Transverse colon (tissue), 4 donors: ENCODE results near the gene STAG1. TPM values are rescaled to one million over a fixed set of nuclear protein-coding genes. Genes with fewer than 3 reads are reported as not detected.
"Not testable (repeated sequence)": the region's sequence is repeated elsewhere in the genome, so short reads cannot be mapped to it uniquely, and the experiment has no call there.

Source experiments
- DNase-seq: peaks from one replicate; pipeline ENCODE4 v3.0.0-alpha.2; 2019
- H3K27ac ChIP-seq, 4 donors: fragments of 200-600 bp; sonication (generic); 2 replicates each; pipeline ENCODE4 v1.5.1; 2016 to 2018; ENCODE audit warnings: inconsistent platforms in 4 of 4
- H3K27me3 ChIP-seq: fragments of 200-600 bp; sonication (generic); 2 replicates; pipeline ENCODE4 v1.5.1; 2017; ENCODE audit warnings: inconsistent platforms
- H3K36me3 ChIP-seq, 4 donors: fragments of 200-600 bp; sonication (generic); 2 replicates each; pipeline ENCODE4 v1.5.1; 2017 to 2019; ENCODE audit warnings: inconsistent platforms in 4 of 4
- H3K4me1 ChIP-seq, 4 donors: fragments of 200-600 bp; sonication (generic); 2 replicates each; pipeline ENCODE4 v1.5.1; 2017 to 2020; ENCODE audit warnings: inconsistent platforms in 4 of 4
- H3K4me3 ChIP-seq, 4 donors: fragments of 200-600 bp; sonication (generic); 1 replicate in 1 of 4; 2 replicates in 3 of 4; pipeline versions ENCODE4 v1.5.1 to v1.6.1; 2017 to 2019; ENCODE audit warnings: inconsistent platforms in 4 of 4
- H3K9me3 ChIP-seq, 2 donors: fragments of 200-600 bp; sonication (generic); 2 replicates each; pipeline ENCODE4 v1.5.1; 2017 to 2019; ENCODE audit warnings: inconsistent platforms in 2 of 2
- CTCF ChIP-seq, 5 experiments: fragments of 200-600 bp in 3 of 5; fragments of 450-650 bp in 2 of 5; sonication (generic) in 3 of 5; IDR thresholded peaks; 1 replicate in 2 of 5; 2 replicates in 3 of 5; pipeline ENCODE4 v1.5.1; 2016 to 2017; ENCODE audit warnings: antibody characterized with exemption in 5 of 5, inconsistent platforms in 3 of 5, mild to moderate bottlenecking in 2 of 5, moderate library complexity in 1 of 5
- EP300 ChIP-seq: sonication (generic); formaldehyde crosslinking; IDR thresholded peaks from one replicate; pipeline ENCODE4 v1.6.1; 2017; ENCODE audit warnings: antibody characterized with exemption, low read depth
- POLR2A ChIP-seq: fragments of 450-650 bp; IDR thresholded peaks from one replicate; pipeline ENCODE4 v1.6.1; 2016; ENCODE audit warnings: antibody characterized with exemption, mild to moderate bottlenecking, moderate library complexity
- POLR2AphosphoS5 ChIP-seq, 3 donors: sonication (generic); formaldehyde crosslinking; IDR thresholded peaks; one replicate each; pipeline ENCODE4 v1.6.1; 2016; ENCODE audit warnings: antibody characterized with exemption in 3 of 3
- WGBS, 2 donors: methylation state at CpG; one replicate each; pipeline ENCODE4 v1.1.5; 2018; ENCODE audit warnings: low coverage in 1 of 2; 5-methylcytosine and 5-hydroxymethylcytosine counted together
- in situ Hi-C, 4 donors: fragments of 200-750 bp; cut with MboI; loops; one replicate each; pipeline versions ENCODE4 v1.15.0 to v1.15.1; 2017; ENCODE audit warnings: low sequenced_read_pairs in 3 of 4, low pct_ligation_motif_present in 1 of 4, low pct_unique_long_range_greater_than_20kb in 1 of 4
- intact Hi-C: fragments of 100-400 bp; cut with DNase I; formaldehyde crosslinking; loops from one replicate; pipeline ENCODE4 v1.15.1; 2023; ENCODE audit warnings: low total_unique reads
- total RNA-seq, 4 donors: library from RNA; depleted of rRNA; stranded (reverse); fragments of >200 nt; gene quantifications; one replicate each; pipeline ENCODE4 v1.1.0, GENCODE V29; 2016

The STAG1 gene
- total RNA-seq, 4 donors from 2014 or later: 14.5 to 57.2 (median 42.2) TPM

- Histone ChIP-seq H3K4me3 (no peak overlapping the region), H3K27me3 (no peaks in the 10 kb centered on the region), H3K36me3 (no peaks in the 10 kb centered on the region), H3K4me1 (peaks cover 25 to 78% (median 43%) of the 10 kb centered on the region in 4 donors), H3K9me3 (no peaks in the 10 kb centered on the region), H3K27ac (peak overlapping the region; percentile 58 to 68 (median 66))
- TF ChIP-seq CTCF (IDR thresholded peaks at IDR 0.05): no peak
- TF ChIP-seq POLR2AphosphoS5 (IDR thresholded peaks at IDR 0.05): peak in 1 of 3 donors; percentile 57
- intact Hi-C loops: no loop called here
- in situ Hi-C loops: loop anchor here in 2 of 4 donors (25.0 kb wide), 2 partner anchors 343 to 643 kb away; no protein-coding TSS in a partner anchor
- DNase-seq: peak; percentile 41
Measured at GRCh38 chr3:136730595-136731273, 21.4 kb downstream of the STAG1 start.

- H3K4me3 ChIP-seq: no peak overlapping the region
Measured at GRCh38 chr3:136728918-136729317, 23.3 kb downstream of the STAG1 start.

GRCh38 chr3:136728473-136728872 lies 23.7 kb downstream of the STAG1 start:
- H3K27ac ChIP-seq: peak overlapping the region in 2 of 4 donors; percentile 49 to 64
- intact Hi-C loops: no loop called here

More at GRCh38 chr3:136728918-136729317, 23.3 kb downstream of the STAG1 start:
- no peaks in the 10 kb centered on the region for H3K27me3 ChIP-seq
- peaks cover 25 to 80% (median 43%) of the 10 kb centered on the region in 4 donors for H3K4me1 ChIP-seq
- no peaks in the 10 kb centered on the region for H3K9me3 ChIP-seq
- H3K27ac ChIP-seq: peak overlapping the region in 3 of 4 donors; percentile 45 to 64 (median 49)
- in situ Hi-C loops: loop anchor here in 2 of 4 donors (25.0 kb wide), 2 partner anchors 342 to 642 kb away; no protein-coding TSS in a partner anchor
- no peak for TF ChIP-seq EP300
- no peak for TF ChIP-seq POLR2AphosphoS5 (IDR thresholded peaks at IDR 0.05)
- no peak for TF ChIP-seq POLR2A
- no peak for TF ChIP-seq CTCF (IDR thresholded peaks at IDR 0.05)
- intact Hi-C loops: no loop called here
- no peaks in the 10 kb centered on the region for H3K36me3 ChIP-seq
- 66 to 76% methylated on average over 6 of the region's 6 CpGs for WGBS, 2 donors
- no peak for DNase-seq

GRCh38 chr3:136725468-136725867 lies 26.7 kb downstream of the STAG1 start:
- in situ Hi-C loops (loop anchor here in 2 of 4 donors (25.0 kb wide), 2 partner anchors 338 to 638 kb away; no protein-coding TSS in a partner anchor), intact Hi-C loops (no loop called here)
- Histone ChIP-seq H3K27me3 (no peaks in the 10 kb centered on the region), H3K36me3 (no peaks in the 10 kb centered on the region), H3K4me1 (peaks cover 16 to 57% (median 31%) of the 10 kb centered on the region in 4 donors), H3K9me3 (no peaks in the 10 kb centered on the region), H3K27ac (no peak overlapping the region), H3K4me3 (no peak overlapping the region)
- TF ChIP-seq POLR2AphosphoS5 (IDR thresholded peaks at IDR 0.05): no peak
- no peak for TF ChIP-seq EP300
- TF ChIP-seq CTCF (IDR thresholded peaks at IDR 0.05): no peak
- TF ChIP-seq POLR2A: no peak
- DNase-seq: no peak
- 68 to 85% methylated on average over 2 of the region's 2 CpGs for WGBS, 2 donors

More at GRCh38 chr3:136728473-136728872, 23.7 kb downstream of the STAG1 start:
- Histone ChIP-seq H3K36me3 (no peaks in the 10 kb centered on the region), H3K4me3 (no peak overlapping the region), H3K4me1 (peaks cover 25 to 80% (median 43%) of the 10 kb centered on the region in 4 donors), H3K27me3 (no peaks in the 10 kb centered on the region), H3K9me3 (no peaks in the 10 kb centered on the region)
- no peak for TF ChIP-seq CTCF (IDR thresholded peaks at IDR 0.05)
- TF ChIP-seq POLR2AphosphoS5 (IDR thresholded peaks at IDR 0.05): no peak
- 29 to 71% methylated on average over 1 of the region's 1 CpG for WGBS, 2 donors
- in situ Hi-C loops: loop anchor here in 2 of 4 donors (25.0 kb wide), 2 partner anchors 341 to 641 kb away; no protein-coding TSS in a partner anchor
- no peak for DNase-seq

GRCh38 chr3:136722916-136723315 lies 29.3 kb downstream of the STAG1 start:
- in situ Hi-C loops, H3K27ac ChIP-seq, H3K9me3 ChIP-seq, DNase-seq, H3K36me3 ChIP-seq, intact Hi-C loops, H3K27me3 ChIP-seq, H3K4me3 ChIP-seq: not testable (repeated sequence)
- H3K4me1 ChIP-seq: peaks cover 7 to 32% (median 14%) of the 10 kb centered on the region in 4 donors
- 98% methylated on average over 22 of the region's 27 CpGs; no CpG with 5 or more reads in 1 of the 2 donors for WGBS, 2 donors

- H3K36me3 ChIP-seq, DNase-seq, H3K27me3 ChIP-seq, H3K9me3 ChIP-seq, H3K27ac ChIP-seq, H3K4me3 ChIP-seq, intact Hi-C loops, in situ Hi-C loops: not testable (repeated sequence)
- H3K4me1 ChIP-seq: peaks cover 7 to 27% (median 12%) of the 10 kb centered on the region in 4 donors
- WGBS, 2 donors: 96% methylated on average over 4 of the region's 5 CpGs; no CpG with 5 or more reads in 1 of the 2 donors
Measured at GRCh38 chr3:136722399-136722798, 29.8 kb downstream of the STAG1 start.
